RPMI8226 (cell line): ENCODE data around the gene DSC1.

Experiments used
- DNase-seq: peaks from one replicate; pipeline ENCODE4 v3.0.0-alpha.2; 2015

The DSC1 gene

GRCh38 chr18:31102025-31102684, 60.5 kb downstream of the DSC1 start, which contains the start of gene DSC2:
TSS of gene DSC2 (minus strand) at chr18:31102421. CDS start at chr18:31101971, 450 bp downstream.
- no peak for DNase-seq

- DNase-seq: no peak
Measured at GRCh38 chr18:31101183-31102024, 61.3 kb downstream of the DSC1 start.

GRCh38 chr18:31100436-31101182, 62.0 kb downstream of the DSC1 start:
- no peak for DNase-seq

- no peak for DNase-seq
Measured at GRCh38 chr18:31099450-31100230, 63.0 kb downstream of the DSC1 start.

GRCh38 chr18:31098878-31099277, 63.8 kb downstream of the DSC1 start:
- no peak for DNase-seq

- DNase-seq: no peak
Measured at GRCh38 chr18:31097666-31098065, 65.0 kb downstream of the DSC1 start.

- DNase-seq: no peak
Measured at GRCh38 chr18:31093880-31094279, 68.8 kb downstream of the DSC1 start.

- no peak for DNase-seq
Measured at GRCh38 chr18:31093294-31093693, 69.4 kb downstream of the DSC1 start.

- no peak for DNase-seq
Measured at GRCh38 chr18:31091350-31091749, 71.3 kb downstream of the DSC1 start.

- DNase-seq: no peak
Measured at GRCh38 chr18:31088532-31088931, 74.1 kb downstream of the DSC1 start.

- no peak for DNase-seq
Measured at GRCh38 chr18:31079973-31080372, 82.7 kb downstream of the DSC1 start.
